ENCODE data around the gene OR5K4. TPM values are rescaled to one million over a fixed set of nuclear protein-coding genes. Genes with fewer than 3 reads are reported as not detected.

OR5K4 gene
- total RNA-seq, 3 donors from 2014 or later (not counting 1 experiment from before 2014, with no cell fraction given), result not detected

GRCh38 chr3:98323425-98323824 lies 30.2 kb upstream of the OR5K4 start:
- H3K4me1 ChIP-seq (ENCODE audit: control insufficient read depth, insufficient read depth, low read length), result no peaks in the 10 kb centered on the region
- no peak overlapping the region for H3K27ac Mint-ChIP-seq
- intact Hi-C loops (cut with micrococcal nuclease), result no loop called here

DNA sequence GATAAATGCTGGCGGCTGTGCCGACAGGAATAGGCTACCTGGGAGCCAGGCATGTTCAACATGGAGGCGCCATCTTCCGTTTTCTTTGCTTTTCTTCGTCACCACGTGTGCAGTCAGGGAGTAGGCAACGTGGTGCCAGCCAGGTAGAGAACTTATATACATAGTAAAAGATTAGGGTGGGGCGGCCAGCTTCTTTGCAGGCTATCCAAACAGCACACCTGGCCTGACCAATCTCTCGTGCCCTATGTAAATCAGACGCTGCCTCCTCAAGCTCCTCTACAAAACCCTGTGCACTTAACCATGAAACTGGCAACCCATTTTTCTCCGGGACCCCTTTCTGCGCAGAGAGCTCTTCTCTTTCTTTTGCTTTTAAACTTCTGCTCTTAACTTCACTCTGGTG lies 28.6 kb upstream of the OR5K4 start:
- no peak for TF ChIP-seq CTCF (IDR thresholded peaks at IDR 0.05)

More at GRCh38 chr3:98323425-98323824, 30.2 kb upstream of the OR5K4 start:
- no peaks in the 10 kb centered on the region for H3K9me3 ChIP-seq (ENCODE audit: control insufficient read depth, insufficient read depth, low read length)
- Mint-ChIP-seq H3K9me3 (no peaks in the 10 kb centered on the region), H3K27me3 (ENCODE audit: low read depth in 2 of 2) (peaks cover 8 to 10% of the 10 kb centered on the region in 2 donors), H3K36me3 (no peaks in the 10 kb centered on the region), H3K4me1 (no peaks in the 10 kb centered on the region), H3K4me3 (no peak overlapping the region)
- no peak overlapping the region for H3K27ac ChIP-seq (ENCODE audit: low read length)
- H3K27me3 ChIP-seq (ENCODE audit: control insufficient read depth, insufficient read depth, low read length), result no peaks in the 10 kb centered on the region
- ATAC-seq (no peak), DNase-seq (no peak)
- H3K4me3 ChIP-seq (ENCODE audit: low read length), result no peak overlapping the region
- no peaks in the 10 kb centered on the region for H3K36me3 ChIP-seq (ENCODE audit: control insufficient read depth, insufficient read depth, low read length)
- no peak for TF ChIP-seq CTCF (IDR thresholded peaks at IDR 0.05)

GRCh38 chr3:98326105-98326893 lies 27.4 kb upstream of the OR5K4 start:
- no peak overlapping the region for H3K4me3 Mint-ChIP-seq
- peaks cover 13 to 17% of the 10 kb centered on the region in 2 donors for H3K27me3 Mint-ChIP-seq (ENCODE audit: low read depth in 2 of 2)
- Histone ChIP-seq H3K4me3 (ENCODE audit: low read length) (no peak overlapping the region), H3K4me1 (ENCODE audit: control insufficient read depth, insufficient read depth, low read length) (no peaks in the 10 kb centered on the region), H3K27ac (ENCODE audit: low read length) (no peak overlapping the region), H3K27me3 (ENCODE audit: control insufficient read depth, insufficient read depth, low read length) (peaks cover 5% of the 10 kb centered on the region), H3K36me3 (ENCODE audit: control insufficient read depth, insufficient read depth, low read length) (no peaks in the 10 kb centered on the region), H3K9me3 (ENCODE audit: control insufficient read depth, insufficient read depth, low read length) (no peaks in the 10 kb centered on the region)
- no peaks in the 10 kb centered on the region for H3K9me3 Mint-ChIP-seq
- H3K27ac Mint-ChIP-seq, result no peak overlapping the region
- 53% methylated on average over 1 of the region's 2 CpGs for WGBS (ENCODE audit: insufficient coverage)
- no peaks in the 10 kb centered on the region for H3K4me1 Mint-ChIP-seq
- no peaks in the 10 kb centered on the region for H3K36me3 Mint-ChIP-seq
- intact Hi-C loops (cut with micrococcal nuclease), result no loop called here
- no peak for DNase-seq
- no peak for ATAC-seq
- no peak for TF ChIP-seq CTCF (IDR thresholded peaks at IDR 0.05)

More for the DNA sequence above, 28.6 kb upstream of the OR5K4 start:
- no peak overlapping the region for H3K27ac Mint-ChIP-seq
- no peaks in the 10 kb centered on the region for H3K4me1 Mint-ChIP-seq
- Histone ChIP-seq H3K4me3 (ENCODE audit: low read length) (no peak overlapping the region), H3K4me1 (ENCODE audit: control insufficient read depth, insufficient read depth, low read length) (no peaks in the 10 kb centered on the region), H3K27me3 (ENCODE audit: control insufficient read depth, insufficient read depth, low read length) (peaks cover 5% of the 10 kb centered on the region), H3K9me3 (ENCODE audit: control insufficient read depth, insufficient read depth, low read length) (no peaks in the 10 kb centered on the region), H3K27ac (ENCODE audit: low read length) (no peak overlapping the region), H3K36me3 (ENCODE audit: control insufficient read depth, insufficient read depth, low read length) (no peaks in the 10 kb centered on the region)
- peaks cover 8 to 11% of the 10 kb centered on the region in 2 donors for H3K27me3 Mint-ChIP-seq (ENCODE audit: low read depth in 2 of 2)
- ATAC-seq (no peak), DNase-seq (no peak)
- H3K36me3 Mint-ChIP-seq, result no peaks in the 10 kb centered on the region
- H3K4me3 Mint-ChIP-seq, result no peak overlapping the region
- 89% methylated on average over 12 of the region's 12 CpGs for WGBS (ENCODE audit: insufficient coverage)
- intact Hi-C loops (cut with micrococcal nuclease), result no loop called here
- H3K9me3 Mint-ChIP-seq, result no peaks in the 10 kb centered on the region

DNA sequence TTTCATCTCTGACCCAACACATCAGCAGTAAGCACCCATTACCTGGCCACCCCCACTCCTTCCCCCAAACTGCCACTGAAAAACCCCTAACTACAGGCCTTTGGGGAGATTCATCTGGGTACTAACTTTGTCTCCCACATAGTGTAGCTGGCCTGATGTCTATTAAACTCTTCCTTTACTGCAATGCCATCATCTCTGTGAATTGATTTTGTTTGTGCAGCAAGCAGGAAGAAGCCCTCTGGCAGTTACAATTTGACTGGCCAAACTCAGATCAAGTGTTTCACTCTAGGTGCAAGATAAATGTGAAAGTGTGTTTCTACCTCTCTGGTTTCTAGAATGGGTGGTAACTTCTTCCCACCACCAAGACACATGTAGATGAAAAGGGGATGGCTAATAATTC lies 26.7 kb upstream of the OR5K4 start:
- Mint-ChIP-seq H3K9me3 (no peaks in the 10 kb centered on the region), H3K4me1 (no peaks in the 10 kb centered on the region), H3K36me3 (no peaks in the 10 kb centered on the region), H3K4me3 (no peak overlapping the region), H3K27me3 (ENCODE audit: low read depth in 2 of 2) (peaks cover 19 to 22% of the 10 kb centered on the region in 2 donors), H3K27ac (no peak overlapping the region)
- DNase-seq (no peak), ATAC-seq (no peak)
- H3K4me3 ChIP-seq (ENCODE audit: low read length), result no peak overlapping the region
- H3K36me3 ChIP-seq (ENCODE audit: control insufficient read depth, insufficient read depth, low read length), result no peaks in the 10 kb centered on the region
- no peak for TF ChIP-seq CTCF (IDR thresholded peaks at IDR 0.05)
- peaks cover 5% of the 10 kb centered on the region for H3K27me3 ChIP-seq (ENCODE audit: control insufficient read depth, insufficient read depth, low read length)
- H3K27ac ChIP-seq (ENCODE audit: low read length), result no peak overlapping the region
- intact Hi-C loops (cut with micrococcal nuclease), result no loop called here
- no peaks in the 10 kb centered on the region for H3K9me3 ChIP-seq (ENCODE audit: control insufficient read depth, insufficient read depth, low read length)
- H3K4me1 ChIP-seq (ENCODE audit: control insufficient read depth, insufficient read depth, low read length), result no peaks in the 10 kb centered on the region
